ENCODE measurements around the gene SNRPF. TPM values are rescaled to one million over a fixed set of nuclear protein-coding genes. Genes with fewer than 3 reads are reported as not detected.

SNRPF gene
- total RNA-seq, result 26.1 and 27.5 TPM in 2 replicates

GRCh38 chr12:95858451-95859343, at the start of gene SNRPF:
SNRPF (plus strand) TSS chr12:95858952; CDS start chr12:95859074, 122 bp downstream.

Other genes with a start within 250 kb of the SNRPF start
- gene NTN4, start 68.2 kb upstream of the SNRPF start, total RNA-seq, result 13.1 and 16.9 TPM in 2 replicates
- gene CCDC38, start 83.7 kb downstream of the SNRPF start, total RNA-seq, result not detected in 2 replicates
- 0.07 TPM in 1 of 2 replicates, not detected in the other for gene AMDHD1, start 84.4 kb downstream of the SNRPF start, total RNA-seq
- gene HAL, start 137.4 kb downstream of the SNRPF start, total RNA-seq, result under 0.01 TPM in 1 of 2 replicates, not detected in the other
- gene LTA4H, start 176.6 kb downstream of the SNRPF start, total RNA-seq, result 190 and 191 TPM in 2 replicates

All from airway epithelial cell (primary cell).